GM21526 (cell line): ENCODE data around the gene MPPED1.

Experiments
- ATAC-seq: cut with Tn5 transposase; IDR thresholded peaks from one replicate; pipeline ENCODE4 v1.9.1; 2021; ENCODE audit warnings: moderate library complexity; ENCODE audit not compliant: unreplicated experiment, low FRiP score

The MPPED1 gene

GRCh38 chr22:43488031-43488866, 76.4 kb downstream of the MPPED1 start:
- no peak for ATAC-seq

- no peak for ATAC-seq
These were observed 77.1 kb downstream of the MPPED1 start for GRCh38 chr22:43488937-43489336.

GRCh38 chr22:43490311-43490710, 78.5 kb downstream of the MPPED1 start:
- ATAC-seq, result no peak

- no peak for ATAC-seq
These were observed 79.4 kb downstream of the MPPED1 start for GRCh38 chr22:43491177-43491576.

- ATAC-seq, result no peak
These were observed 79.9 kb downstream of the MPPED1 start for GRCh38 chr22:43491737-43492136.

GRCh38 chr22:43493297-43493696, 81.5 kb downstream of the MPPED1 start:
- no peak for ATAC-seq

GRCh38 chr22:43497956-43498855, 86.4 kb downstream of the MPPED1 start:
- ATAC-seq, result no peak

GRCh38 chr22:43498856-43499253, 87.0 kb downstream of the MPPED1 start:
- no peak for ATAC-seq

- ATAC-seq, result no peak
These were observed 89.3 kb downstream of the MPPED1 start for GRCh38 chr22:43500792-43501785.

GRCh38 chr22:43501878-43502277, 90.1 kb downstream of the MPPED1 start:
- no peak for ATAC-seq

- ATAC-seq, result no peak
These were observed 90.6 kb downstream of the MPPED1 start for GRCh38 chr22:43502306-43502874.

- ATAC-seq, result no peak
These were observed 92.3 kb downstream of the MPPED1 start for GRCh38 chr22:43504068-43504467.

GRCh38 chr22:43504666-43505261, 93.0 kb downstream of the MPPED1 start:
- no peak for ATAC-seq

- no peak for ATAC-seq
These were observed 93.6 kb downstream of the MPPED1 start for GRCh38 chr22:43505423-43505822.

- ATAC-seq, result no peak
These were observed 94.1 kb downstream of the MPPED1 start for GRCh38 chr22:43505896-43506295.

- no peak for ATAC-seq
These were observed 94.7 kb downstream of the MPPED1 start for GRCh38 chr22:43506487-43506886.

GRCh38 chr22:43507235-43507634, 95.4 kb downstream of the MPPED1 start:
- ATAC-seq, result no peak

- no peak for ATAC-seq
These were observed 96.7 kb downstream of the MPPED1 start for GRCh38 chr22:43508489-43508888.

- ATAC-seq, result no peak
These were observed 97.5 kb downstream of the MPPED1 start for GRCh38 chr22:43509337-43509736.
